HCT116 (cell line): Measurements from ENCODE around the gene ULBP2. TPM values are rescaled to one million over a fixed set of nuclear protein-coding genes. Genes with fewer than 3 reads are reported as not detected.

Source experiments
- ATAC-seq: fragments of 200-7000 bp; cut with Tn5 transposase; 2 replicates; pipeline ENCODE4 v1.9.1; 2020; ENCODE audit warnings: mild to moderate bottlenecking, moderate library complexity
- BruUV-seq: library from RNA; stranded (reverse); fragments of 400-500 nt; replicated peaks from 2 replicates; lab custom pipeline; 2021; lab: Mats Ljungman, UMichigan
- CTCF ChIA-PET: fragments of 300-600 bp; sonication (Branson Sonifier 250); formaldehyde crosslinking; loops from one replicate; lab custom pipeline; 2021; ENCODE audit warnings: antibody characterized with exemption; lab: Charles Lee
- POLR2A ChIA-PET: fragments of 300-600, 350-600 bp; sonication (Branson Sonifier 250); formaldehyde crosslinking; loops from one replicate; lab custom pipeline; 2021; ENCODE audit warnings: antibody characterized with exemption; lab: Charles Lee
- RAD21 ChIA-PET, 2 experiments: fragments of 300-600 bp; sonication (Branson Sonifier 250); formaldehyde crosslinking; loops; one replicate each; lab custom pipeline; 2023; ENCODE audit warnings: low total read pairs in 2 of 2; ENCODE audit not compliant: uncharacterized antibody in 2 of 2, unreplicated experiment in 2 of 2, low non-redundant PET in 1 of 2; lab: Charles Lee
- DNase-seq: peaks from one replicate; pipeline ENCODE4 v3.0.0-alpha.2; 2010; ENCODE audit warnings: low read depth, low spot score
- H2AFZ ChIP-seq: fragments of 200-600 bp; shearing (Covaris generic), sonication (generic); 2 replicates; pipeline ENCODE4 v1.6.1; 2017; ENCODE audit warnings: low read depth, mixed run types, mixed read lengths, antibody characterized with exemption, low read length; ENCODE audit not compliant: poor library complexity, severe bottlenecking
- H3K27ac ChIP-seq: 2 replicates; pipeline ENCODE4 v1.5.1; 2012; ENCODE audit warnings: low read depth, low read length
- H3K27me3 ChIP-seq: fragments of 200-600 bp; sonication (generic); 2 replicates; pipeline ENCODE4 v1.6.1; 2016; ENCODE audit warnings: mixed run types, low read length, mixed read lengths; ENCODE audit not compliant: insufficient read depth
- H3K36me3 ChIP-seq, 2 experiments: fragments of 200-500 bp in 1 of 2; fragments of 200-600 bp in 1 of 2; sonication (Bioruptor generic) in 1 of 2; sonication (generic) in 1 of 2; 2 replicates each; pipeline versions ENCODE4 v1.5.1 to v1.6.1; 2014 to 2016; ENCODE audit warnings: low read length in 2 of 2, inconsistent platforms in 1 of 2, mixed read lengths in 1 of 2, mixed run types in 1 of 2; ENCODE audit not compliant: insufficient read depth in 2 of 2, control insufficient read depth in 1 of 2
- H3K4me1 ChIP-seq, 2 experiments: fragments of 200-600 bp in 1 of 2; sonication (generic) in 1 of 2; 2 replicates each; pipeline versions ENCODE4 v1.5.1 to v1.6.1; 2012 to 2017; ENCODE audit warnings: low read length in 2 of 2, inconsistent platforms in 1 of 2, mild to moderate bottlenecking in 1 of 2, mixed read lengths in 1 of 2, mixed run types in 1 of 2, moderate library complexity in 1 of 2; ENCODE audit not compliant: insufficient read depth in 2 of 2, control insufficient read depth in 1 of 2
- H3K4me2 ChIP-seq: fragments of 200-600 bp; sonication (generic); 2 replicates; pipeline ENCODE4 v1.6.1; 2017; ENCODE audit warnings: mixed run types, low read length, mixed read lengths
- H3K4me3 ChIP-seq, 2 experiments: fragments of 200-600 bp in 1 of 2; sonication (generic) in 1 of 2; replicated peaks in 1 of 2; 2 replicates each; pipeline ENCODE4 v1.5.1; 2011 to 2016; ENCODE audit warnings: low read length in 2 of 2, control low read depth in 1 of 2, low read depth in 1 of 2, mild to moderate bottlenecking in 1 of 2, mixed read lengths in 1 of 2, mixed run types in 1 of 2
- H3K79me2 ChIP-seq: fragments of 200-600 bp; sonication (generic); 2 replicates; pipeline ENCODE4 v1.6.1; 2017; ENCODE audit warnings: mild to moderate bottlenecking, mixed run types, low read length, moderate library complexity, mixed read lengths; ENCODE audit not compliant: insufficient read depth
- H3K9ac ChIP-seq: fragments of 200-600 bp; sonication (generic); 2 replicates; pipeline ENCODE4 v1.6.1; 2016; ENCODE audit warnings: low read length, mixed read lengths
- H3K9me2 ChIP-seq: fragments of 200-600 bp; sonication (generic), shearing (Covaris generic); 2 replicates; pipeline ENCODE4 v1.6.1; 2017; ENCODE audit warnings: mixed run types, mild to moderate bottlenecking, moderate library complexity; ENCODE audit not compliant: insufficient read depth
- H3K9me3 ChIP-seq, 2 experiments: fragments of 200-500 bp in 1 of 2; fragments of 200-600 bp in 1 of 2; sonication (Bioruptor generic) in 1 of 2; sonication (generic) in 1 of 2; 2 replicates each; pipeline ENCODE4 v1.6.1; 2014 to 2017; ENCODE audit warnings: low read length in 2 of 2, mixed read lengths in 2 of 2, inconsistent platforms in 1 of 2, low read depth in 1 of 2, mild to moderate bottlenecking in 1 of 2, mixed run types in 1 of 2, moderate library complexity in 1 of 2; ENCODE audit not compliant: control insufficient read depth in 1 of 2, insufficient read depth in 1 of 2
- H4K20me1 ChIP-seq: fragments of 200-600 bp; sonication (generic), shearing (Covaris generic); 2 replicates; pipeline ENCODE4 v1.6.1; 2017; ENCODE audit warnings: mixed run types, mild to moderate bottlenecking, moderate library complexity; ENCODE audit not compliant: insufficient read depth
- CBX3 ChIP-seq: IDR thresholded peaks from 2 replicates; pipeline ENCODE4 v1.6.1; 2012; ENCODE audit warnings: low read depth
- ELF1 ChIP-seq: IDR thresholded peaks from 2 replicates; pipeline ENCODE4 v1.6.1; 2012; ENCODE audit warnings: low read depth, borderline replicate concordance
- FOSL1 ChIP-seq: IDR thresholded peaks from 2 replicates; pipeline ENCODE4 v1.6.1; 2012; ENCODE audit warnings: low read depth
- JUND ChIP-seq: IDR thresholded peaks from 2 replicates; pipeline ENCODE4 v1.6.1; 2012
- POLR2AphosphoS5 ChIP-seq: IDR thresholded peaks from 2 replicates; pipeline ENCODE4 v1.6.1; 2011; ENCODE audit warnings: mild to moderate bottlenecking, low read depth, low read length, moderate library complexity
- RAD21 ChIP-seq: IDR thresholded peaks from 2 replicates; pipeline ENCODE4 v1.6.1; 2012; ENCODE audit warnings: low read depth, mild to moderate bottlenecking
- SRF ChIP-seq: IDR thresholded peaks from 2 replicates; pipeline ENCODE4 v1.6.1; 2012; ENCODE audit warnings: low read depth
- TCF7L2 ChIP-seq: IDR thresholded peaks from 2 replicates; pipeline ENCODE4 v1.7.0; 2011; ENCODE audit warnings: borderline replicate concordance, inconsistent platforms; ENCODE audit not compliant: insufficient read depth, insufficient read length; ENCODE audit errors: extremely low read depth
- YY1 ChIP-seq: IDR thresholded peaks from 2 replicates; pipeline ENCODE4 v1.6.1; 2011; ENCODE audit warnings: low read length, low read depth, moderate library complexity, mild to moderate bottlenecking; ENCODE audit not compliant: insufficient replicate concordance; ENCODE audit errors: extremely low read depth
- ZNF274 ChIP-seq: fragments of 200-500 bp; sonication (Bioruptor generic); IDR thresholded peaks from 2 replicates; pipeline ENCODE4 v1.6.1; 2014; ENCODE audit warnings: mild to moderate bottlenecking, low read depth, low read length, inconsistent platforms
- intact Hi-C: fragments of 100-400 bp; cut with micrococcal nuclease; formaldehyde crosslinking; loops from 2 replicates; pipeline ENCODE4 v1.10.0; 2022
- total RNA-seq: library from RNA; stranded (reverse); gene quantifications from one replicate; pipeline ENCODE4 v1.2.1, GENCODE V29; 2021; ENCODE audit not compliant: unreplicated experiment
- TF ChIP-seq, protein P1 (sequence below): IDR thresholded peaks from 2 replicates; pipeline ENCODE4 v1.6.1; 2011; ENCODE audit warnings: mild to moderate bottlenecking, low read length, moderate library complexity; ENCODE audit not compliant: insufficient replicate concordance; ENCODE audit errors: extremely low read depth
- TF ChIP-seq, protein P2 (sequence below), 3 experiments: fragments of 200-600 bp in 1 of 3; sonication (generic) in 1 of 3; IDR thresholded peaks in 2 of 3; conservative IDR thresholded peaks in 1 of 3; 2 replicates each; pipeline ENCODE4 v1.5.1; 2012 to 2017; ENCODE audit warnings: low read depth in 2 of 3, low read length in 2 of 3, antibody characterized with exemption in 1 of 3, borderline replicate concordance in 1 of 3, control low read depth in 1 of 3, mild to moderate bottlenecking in 1 of 3, mixed read lengths in 1 of 3, mixed run types in 1 of 3, moderate library complexity in 1 of 3; ENCODE audit not compliant: insufficient read depth in 1 of 3

Gene ULBP2
- total RNA-seq, 1 experiment from 2014 or later: 10.2 TPM

DNA sequence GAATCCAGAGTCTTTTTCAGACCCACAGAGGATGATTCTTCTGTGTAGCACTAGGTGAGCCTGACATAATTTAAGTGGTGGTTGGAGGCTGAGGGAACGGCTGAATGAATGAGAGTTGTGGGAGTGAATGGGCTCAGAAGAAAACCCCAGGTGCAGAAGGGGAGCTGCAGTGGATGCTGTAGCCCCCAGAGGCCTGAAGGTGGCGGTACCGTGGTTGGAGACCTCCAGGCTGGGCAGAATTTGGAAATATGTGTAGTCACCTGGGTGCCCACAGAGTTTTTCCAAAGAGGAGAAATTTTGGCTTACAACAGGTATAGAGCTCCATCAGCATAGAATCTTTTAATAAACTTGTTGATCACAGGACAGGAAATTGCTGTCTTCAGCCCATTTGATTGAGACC is 12.4 kb upstream of the ULBP2 start:
- Histone ChIP-seq H3K9me3 (no peaks in the 10 kb centered on the region), H3K27ac (no peak overlapping the region), H3K36me3 (no peaks in the 10 kb centered on the region), H2AFZ (no peak overlapping the region), H3K4me3 (no peak overlapping the region), H3K27me3 (0 out of 2 replicates have a peak, but pooled peaks cover 4% of the 10 kb centered on the region), H3K9me2 (no peaks in the 10 kb centered on the region), H3K9ac (no peak overlapping the region), H3K79me2 (no peaks in the 10 kb centered on the region), H4K20me1 (no peaks in the 10 kb centered on the region), H3K4me2 (no peak overlapping the region), H3K4me1 (peaks cover 3 to 10% of the 10 kb centered on the region in 2 experiments; a peak in 2 of 4 replicates)
- intact Hi-C loops: loop anchor here (5.0 kb wide), 1 partner anchor 902 kb away; no protein-coding TSS in a partner anchor
- RAD21 ChIA-PET: no interaction called here
- BruUV-seq: no TSS peak
- CTCF ChIA-PET: interaction anchor here (0.6 to 1.3 kb wide), 6 partner anchors 25 to 143 kb away, joined by 3 to 5 read pairs (median 4); no protein-coding TSS in a partner anchor
- peak; percentile 43 for ATAC-seq
- POLR2A ChIA-PET: no interaction called here
- DNase-seq: no peak
- TF ChIP-seq CBX3 (no peak), JUND (no peak), ELF1 (no peak), ZNF274 (no peak), RAD21 (peak; percentile 44), POLR2AphosphoS5 (no peak), SRF (no peak), TCF7L2 (no peak), FOSL1 (no peak), YY1 (no peak)
- TF ChIP-seq, protein P1, sequence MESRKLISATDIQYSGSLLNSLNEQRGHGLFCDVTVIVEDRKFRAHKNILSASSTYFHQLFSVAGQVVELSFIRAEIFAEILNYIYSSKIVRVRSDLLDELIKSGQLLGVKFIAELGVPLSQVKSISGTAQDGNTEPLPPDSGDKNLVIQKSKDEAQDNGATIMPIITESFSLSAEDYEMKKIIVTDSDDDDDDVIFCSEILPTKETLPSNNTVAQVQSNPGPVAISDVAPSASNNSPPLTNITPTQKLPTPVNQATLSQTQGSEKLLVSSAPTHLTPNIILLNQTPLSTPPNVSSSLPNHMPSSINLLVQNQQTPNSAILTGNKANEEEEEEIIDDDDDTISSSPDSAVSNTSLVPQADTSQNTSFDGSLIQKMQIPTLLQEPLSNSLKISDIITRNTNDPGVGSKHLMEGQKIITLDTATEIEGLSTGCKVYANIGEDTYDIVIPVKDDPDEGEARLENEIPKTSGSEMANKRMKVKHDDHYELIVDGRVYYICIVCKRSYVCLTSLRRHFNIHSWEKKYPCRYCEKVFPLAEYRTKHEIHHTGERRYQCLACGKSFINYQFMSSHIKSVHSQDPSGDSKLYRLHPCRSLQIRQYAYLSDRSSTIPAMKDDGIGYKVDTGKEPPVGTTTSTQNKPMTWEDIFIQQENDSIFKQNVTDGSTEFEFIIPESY: no peak
- TF ChIP-seq, protein P2, sequence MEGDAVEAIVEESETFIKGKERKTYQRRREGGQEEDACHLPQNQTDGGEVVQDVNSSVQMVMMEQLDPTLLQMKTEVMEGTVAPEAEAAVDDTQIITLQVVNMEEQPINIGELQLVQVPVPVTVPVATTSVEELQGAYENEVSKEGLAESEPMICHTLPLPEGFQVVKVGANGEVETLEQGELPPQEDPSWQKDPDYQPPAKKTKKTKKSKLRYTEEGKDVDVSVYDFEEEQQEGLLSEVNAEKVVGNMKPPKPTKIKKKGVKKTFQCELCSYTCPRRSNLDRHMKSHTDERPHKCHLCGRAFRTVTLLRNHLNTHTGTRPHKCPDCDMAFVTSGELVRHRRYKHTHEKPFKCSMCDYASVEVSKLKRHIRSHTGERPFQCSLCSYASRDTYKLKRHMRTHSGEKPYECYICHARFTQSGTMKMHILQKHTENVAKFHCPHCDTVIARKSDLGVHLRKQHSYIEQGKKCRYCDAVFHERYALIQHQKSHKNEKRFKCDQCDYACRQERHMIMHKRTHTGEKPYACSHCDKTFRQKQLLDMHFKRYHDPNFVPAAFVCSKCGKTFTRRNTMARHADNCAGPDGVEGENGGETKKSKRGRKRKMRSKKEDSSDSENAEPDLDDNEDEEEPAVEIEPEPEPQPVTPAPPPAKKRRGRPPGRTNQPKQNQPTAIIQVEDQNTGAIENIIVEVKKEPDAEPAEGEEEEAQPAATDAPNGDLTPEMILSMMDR (IDR thresholded peaks at IDR 0.05 in 2 of 3, conservative IDR thresholded peaks at IDR 0.05 in 1 of 3; ENCODE audit: borderline replicate concordance in 1 of 3, insufficient read depth in 1 of 3, low read depth in 2 of 3, low read length in 2 of 3): peak; percentile 44 to 81 (median 76); a peak in 5 of 6 replicates
